GM18507 (cell line): ENCODE measurements around the gene TMEM259.

ENCODE experiments used
- DNase-seq: peaks from one replicate; pipeline ENCODE4 v3.0.0; 2011; ENCODE audit warnings: low read depth; ENCODE audit not compliant: insufficient read length; ENCODE audit errors: extremely low spot score
- FAIRE-seq: peaks from 2 replicates; lab custom pipeline; 2011; peaks lifted over from hg19 to GRCh38; lab: Jason Lieb, UNC

The TMEM259 gene

DNA sequence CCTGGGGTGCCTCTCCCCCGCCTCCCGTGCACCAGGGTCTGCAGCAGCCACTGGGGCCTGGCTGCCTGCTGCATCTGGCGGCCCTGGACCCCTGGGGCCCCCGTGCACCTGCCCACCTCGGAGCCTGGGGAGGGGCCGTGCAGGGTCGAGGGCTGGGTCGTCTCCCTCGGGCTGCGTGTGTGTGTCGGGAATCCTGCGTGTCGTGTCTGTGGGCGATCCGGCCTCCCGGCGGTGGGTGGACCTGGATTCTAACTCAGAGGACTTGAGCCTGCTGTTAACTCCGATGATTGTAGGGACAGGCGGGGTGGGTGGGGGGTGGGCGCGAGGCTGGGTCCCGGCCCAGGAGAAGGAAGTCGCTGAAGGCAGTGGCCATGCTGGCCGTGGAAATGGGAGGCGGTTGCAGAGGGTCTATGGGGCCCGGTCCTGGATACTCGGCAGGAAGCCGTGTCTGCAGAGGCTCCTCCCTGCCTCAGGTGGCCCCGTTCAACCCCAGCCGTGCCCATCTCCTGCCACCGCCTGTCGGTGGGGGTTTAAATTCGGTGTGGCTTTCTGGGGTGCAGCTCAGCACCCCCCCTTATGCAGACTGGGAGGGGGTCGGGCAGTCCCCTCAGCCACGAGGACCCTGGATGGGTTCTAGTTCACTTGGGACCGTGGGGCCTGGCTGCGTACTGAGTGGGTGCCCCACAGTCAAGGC, 46.2 kb downstream of the TMEM259 start:
- no peak for DNase-seq
- FAIRE-seq = no peak

DNA sequence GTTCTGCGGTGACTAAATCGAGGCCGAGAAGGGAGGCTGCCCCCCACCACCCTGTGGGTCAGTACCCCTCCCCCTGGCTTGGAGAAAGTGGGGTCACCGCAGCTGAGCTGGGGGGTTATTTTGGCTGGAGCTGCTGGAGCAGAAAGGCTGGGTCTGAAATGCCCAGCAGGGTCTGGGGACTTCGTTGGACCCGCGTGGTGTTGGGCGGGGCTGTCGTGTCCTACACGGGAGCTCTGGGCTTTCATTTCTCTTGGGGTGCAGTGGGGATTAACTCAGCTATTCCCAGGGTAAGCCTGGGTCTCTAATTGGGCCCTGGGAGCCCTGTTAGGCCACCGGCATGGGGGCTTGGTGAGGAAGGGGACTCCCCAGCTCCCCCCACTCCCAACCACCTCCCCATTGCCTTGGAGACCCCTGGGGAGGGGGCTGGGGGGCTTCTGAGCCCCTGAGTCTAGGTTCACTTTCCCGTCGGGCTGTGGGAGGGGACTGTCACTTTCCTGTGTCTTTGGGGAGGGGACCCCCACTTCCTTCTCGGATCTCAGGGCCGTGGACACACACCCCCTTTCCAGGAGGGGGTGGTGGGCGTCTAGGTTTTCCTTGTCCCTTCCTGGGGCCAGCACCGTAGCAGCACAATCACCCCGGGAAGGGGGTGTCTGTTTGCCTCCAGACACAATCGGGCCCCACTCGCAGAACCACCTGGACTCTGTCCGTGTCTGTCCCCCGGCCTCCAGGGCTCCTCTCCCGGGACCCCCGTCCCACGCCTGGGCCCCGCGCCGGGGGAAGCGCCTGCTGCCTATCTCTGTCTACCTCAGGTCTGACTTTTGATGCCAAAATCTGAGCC, 47.0 kb downstream of the TMEM259 start:
- DNase-seq (no peak), FAIRE-seq (no peak)

GRCh38 chr19:972281-972680, 48.6 kb downstream of the TMEM259 start:
- no peak for FAIRE-seq
- no peak for DNase-seq

DNA sequence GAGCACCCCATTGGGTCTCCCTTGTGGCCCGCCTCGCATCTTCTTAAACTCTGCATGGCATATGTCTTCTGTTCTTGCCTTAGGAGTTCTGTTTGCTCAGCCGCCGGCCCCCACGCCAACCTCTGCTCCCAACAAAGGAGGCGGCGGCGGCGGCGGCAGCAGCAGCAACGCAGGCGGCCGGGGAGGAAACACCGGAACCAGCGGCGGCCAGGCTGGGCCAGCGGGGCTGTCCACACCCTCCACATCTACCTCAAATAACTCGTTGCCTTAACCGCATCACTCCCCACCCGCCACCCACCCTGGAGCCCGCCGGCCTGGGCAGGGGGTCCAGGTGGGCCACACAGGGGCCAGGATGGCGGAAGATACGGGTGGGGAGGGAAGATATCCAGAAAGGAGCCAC, 49.1 kb downstream of the TMEM259 start:
- FAIRE-seq = no peak
- DNase-seq = no peak

DNA sequence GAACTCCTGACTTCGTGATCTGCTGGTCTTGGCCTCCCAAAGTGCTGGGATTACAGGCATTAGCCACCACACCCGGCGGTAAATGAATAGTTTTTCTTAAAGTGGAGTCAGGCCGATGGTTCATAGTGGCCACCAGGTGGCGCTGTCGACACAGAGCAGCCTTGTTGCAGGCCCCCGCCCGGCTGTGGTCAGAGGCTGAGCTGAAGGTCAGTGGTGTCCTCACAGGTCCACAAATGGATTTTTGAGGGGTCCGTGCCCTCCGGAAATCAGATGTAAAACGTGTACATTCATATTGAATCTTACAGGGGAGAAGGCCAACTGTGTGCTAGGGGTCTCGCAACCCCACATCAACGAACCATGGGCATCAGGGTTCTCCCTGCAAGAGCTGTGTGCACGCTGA, 50.2 kb downstream of the TMEM259 start:
- DNase-seq (no peak), FAIRE-seq (no peak)

GRCh38 chr19:966485-967088, 54.3 kb downstream of the TMEM259 start:
- FAIRE-seq (no peak), DNase-seq (no peak)

DNA sequence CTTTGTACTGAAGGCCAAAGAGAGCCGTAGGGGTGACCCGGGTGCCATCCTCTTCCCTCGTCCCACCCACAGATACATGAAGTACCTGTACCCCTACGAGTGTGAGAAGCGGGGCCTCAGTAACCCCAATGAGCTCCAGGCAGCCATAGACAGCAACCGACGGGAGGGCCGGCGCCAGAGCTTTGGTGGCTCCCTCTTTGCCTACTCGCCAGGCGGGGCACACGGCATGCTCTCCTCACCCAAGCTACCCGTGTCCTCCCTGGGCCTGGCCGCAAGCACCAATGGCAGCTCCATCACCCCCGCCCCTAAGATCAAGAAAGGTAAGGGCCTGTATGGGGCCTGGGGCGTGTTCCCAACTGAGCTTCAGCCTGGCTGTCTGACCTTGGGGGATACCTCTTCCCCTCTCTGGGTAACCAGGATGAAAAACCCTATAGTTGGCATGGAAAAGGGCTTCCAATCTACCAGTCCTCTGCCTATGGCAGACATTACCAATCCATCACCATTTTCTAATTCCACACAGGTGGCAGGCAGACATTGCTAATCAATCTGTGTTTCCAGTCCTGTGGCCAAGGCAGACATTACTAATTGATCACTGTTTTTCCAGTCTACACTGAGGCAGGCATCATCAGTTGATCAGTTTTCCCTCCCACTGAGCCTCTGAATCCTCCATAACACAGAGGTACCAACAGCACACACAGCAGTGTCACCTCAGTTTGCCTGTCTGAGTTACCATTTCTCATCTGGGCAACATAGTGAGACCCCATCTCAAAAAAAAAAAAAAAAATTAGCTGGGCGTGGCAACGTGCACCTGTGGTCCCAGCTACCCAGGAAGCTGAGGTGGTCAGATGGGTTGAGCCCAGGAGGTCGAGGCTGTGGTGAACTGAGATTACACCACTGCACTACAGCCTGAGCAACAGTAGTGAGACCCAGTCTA, 55.9 kb downstream of the TMEM259 start:
- DNase-seq (no peak), FAIRE-seq (no peak)

DNA sequence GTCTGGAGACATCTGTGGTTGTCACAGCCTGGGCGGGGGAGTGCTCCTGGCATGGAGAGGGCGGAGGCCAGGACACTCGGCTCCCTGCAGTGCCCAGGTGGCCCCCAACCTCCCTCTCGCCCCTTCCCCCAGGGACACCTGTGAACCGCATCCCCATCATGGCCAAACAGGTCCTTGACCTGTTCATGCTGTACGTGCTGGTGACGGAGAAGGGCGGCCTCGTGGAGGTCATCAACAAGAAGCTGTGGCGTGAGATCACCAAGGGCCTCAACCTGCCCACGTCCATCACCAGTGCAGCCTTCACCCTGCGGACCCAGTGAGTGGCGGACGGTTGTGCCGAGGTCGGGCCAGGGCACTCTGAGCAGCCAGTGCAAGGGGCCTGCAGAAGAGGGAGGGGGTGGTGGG, 56.8 kb downstream of the TMEM259 start:
- FAIRE-seq (no peak), DNase-seq (no peak)

DNA sequence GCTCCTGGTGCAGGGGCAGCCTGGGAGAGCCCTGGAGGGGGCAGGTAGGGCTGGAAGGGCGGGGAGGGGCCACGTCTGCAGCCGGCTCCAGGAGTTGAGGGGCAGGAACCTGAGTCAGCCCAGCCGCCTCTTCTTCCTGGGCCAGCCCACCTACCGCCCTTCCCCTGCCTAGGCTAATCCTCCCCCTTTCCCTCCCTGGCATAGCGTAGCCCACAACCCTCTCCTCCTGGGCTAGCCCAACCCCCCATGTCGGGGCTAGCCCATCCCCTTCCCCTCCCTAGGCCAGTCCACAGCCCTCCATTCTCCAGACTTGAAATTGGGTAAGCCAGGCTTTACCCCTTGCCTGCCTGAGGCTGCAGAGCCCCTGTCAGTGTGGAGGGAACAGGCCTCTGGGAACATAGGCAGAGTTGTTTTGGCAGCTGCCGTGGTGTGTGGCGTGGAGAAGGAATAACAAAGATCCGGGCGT, 57.4 kb downstream of the TMEM259 start:
- FAIRE-seq = no peak
- no peak for DNase-seq

DNA sequence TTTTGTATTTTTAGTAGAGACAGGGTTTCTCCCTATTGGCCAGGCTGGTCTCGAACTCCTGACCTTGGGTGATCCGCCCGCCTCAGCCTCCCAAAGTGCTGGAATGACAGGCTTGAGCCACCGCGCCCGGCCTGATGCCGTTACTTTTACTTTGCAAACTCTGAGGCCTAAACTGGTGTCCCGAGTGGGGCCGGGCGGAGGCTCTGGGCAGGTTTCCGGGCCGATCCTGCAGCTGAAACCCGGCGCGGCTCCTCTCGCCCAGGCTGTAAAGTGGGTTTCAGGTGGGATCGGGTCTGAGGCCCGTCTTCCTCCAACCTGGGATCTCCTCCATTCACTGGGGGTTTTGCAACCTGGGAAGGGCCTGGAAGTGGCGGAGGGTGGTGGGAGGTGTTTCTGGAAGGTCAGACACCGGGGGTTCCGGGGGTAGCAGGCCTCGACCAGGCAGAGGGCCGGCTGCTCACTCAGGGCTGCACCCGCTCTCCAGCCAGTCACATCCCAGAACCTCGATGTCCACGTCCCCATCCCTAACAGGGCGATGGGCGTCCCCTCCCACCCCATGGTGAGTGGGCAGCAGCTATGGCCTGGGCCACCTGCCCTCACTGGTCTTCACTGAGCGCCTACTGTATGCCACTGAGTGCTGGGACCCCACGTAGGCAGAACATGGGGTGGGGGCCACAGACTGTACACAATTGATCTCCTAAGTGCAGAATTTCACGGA, 58.1 kb downstream of the TMEM259 start:
- no peak for DNase-seq
- no peak for FAIRE-seq

- FAIRE-seq = no peak
- no peak for DNase-seq
Observed at GRCh38 chr19:961866-962620, 58.9 kb downstream of the TMEM259 start.

DNA sequence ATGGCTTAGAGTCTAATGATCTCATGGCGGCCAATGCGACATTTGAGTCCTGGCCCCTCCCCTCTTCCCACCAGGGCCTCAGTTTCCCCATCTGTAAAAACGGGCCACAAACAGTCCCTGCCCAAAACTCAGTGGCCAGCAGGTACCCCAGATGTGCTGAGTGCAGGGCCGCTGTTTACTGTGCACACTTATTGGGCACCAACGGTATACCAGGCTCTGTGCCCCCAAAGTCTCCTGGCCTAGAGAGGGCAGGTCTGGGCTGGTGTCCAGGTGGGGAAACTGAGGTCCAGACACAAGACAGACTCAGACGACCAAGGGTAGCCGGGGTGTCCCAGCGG, 60.4 kb downstream of the TMEM259 start:
- FAIRE-seq = no peak

GRCh38 chr19:960020-960419, 60.9 kb downstream of the TMEM259 start:
- no peak for FAIRE-seq

More for the DNA sequence above, 60.4 kb downstream of the TMEM259 start:
- no peak for DNase-seq

More at GRCh38 chr19:960020-960419, 60.9 kb downstream of the TMEM259 start:
- DNase-seq = no peak
